C4-2B (cell line): ENCODE measurements around the gene KLHL2.

Source experiments
- H3K27ac ChIP-seq: fragments of 450-650 bp; 2 replicates; pipeline ENCODE4 v1.5.1; 2017
- ZFX ChIP-seq: fragments of 450-650 bp; IDR thresholded peaks from 2 replicates; pipeline ENCODE4 v1.6.1; 2017
- TF ChIP-seq, protein P1 (sequence below): fragments of 450-650 bp; conservative IDR thresholded peaks from 2 replicates; pipeline ENCODE4 v1.5.1; 2017; ENCODE audit warnings: mild to moderate bottlenecking

The KLHL2 gene

DNA sequence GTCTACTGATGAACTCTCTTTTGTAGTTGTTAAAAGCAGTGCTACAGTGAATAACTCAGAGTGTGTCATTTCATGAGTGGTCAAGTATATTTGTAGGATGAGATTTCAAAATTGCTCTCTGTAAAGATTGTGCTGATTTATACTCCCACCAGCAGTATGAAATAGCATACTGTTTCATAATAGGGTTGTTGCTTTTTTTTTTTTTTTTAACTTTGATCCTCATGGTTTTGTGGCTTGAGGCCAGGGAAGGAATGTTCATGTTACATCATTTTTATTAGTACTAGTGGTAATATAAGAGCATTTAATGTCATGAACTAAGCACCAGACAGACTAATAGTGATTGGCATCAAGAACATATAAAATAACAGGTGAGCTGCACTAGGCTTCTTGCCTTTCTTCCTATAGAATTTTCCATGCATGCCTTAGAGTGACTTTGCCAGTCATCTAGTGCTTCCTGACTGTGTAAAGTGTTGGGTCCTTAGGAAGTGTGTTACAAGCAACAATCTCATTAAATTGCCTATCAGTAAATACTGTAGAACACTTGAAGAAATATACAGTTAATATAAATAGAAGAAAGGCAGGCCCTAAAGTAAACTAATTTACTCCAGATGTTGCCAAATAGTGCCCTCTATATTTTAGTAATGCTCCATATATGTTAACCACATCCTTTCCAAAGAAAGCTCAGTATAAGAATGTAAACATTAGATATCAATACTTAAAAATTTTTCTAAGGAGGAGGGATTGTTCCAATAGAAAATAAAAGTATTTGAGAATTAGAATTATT, 81.5 kb downstream of the KLHL2 start:
- TF ChIP-seq ZFX, result no peak
- TF ChIP-seq, protein P1, sequence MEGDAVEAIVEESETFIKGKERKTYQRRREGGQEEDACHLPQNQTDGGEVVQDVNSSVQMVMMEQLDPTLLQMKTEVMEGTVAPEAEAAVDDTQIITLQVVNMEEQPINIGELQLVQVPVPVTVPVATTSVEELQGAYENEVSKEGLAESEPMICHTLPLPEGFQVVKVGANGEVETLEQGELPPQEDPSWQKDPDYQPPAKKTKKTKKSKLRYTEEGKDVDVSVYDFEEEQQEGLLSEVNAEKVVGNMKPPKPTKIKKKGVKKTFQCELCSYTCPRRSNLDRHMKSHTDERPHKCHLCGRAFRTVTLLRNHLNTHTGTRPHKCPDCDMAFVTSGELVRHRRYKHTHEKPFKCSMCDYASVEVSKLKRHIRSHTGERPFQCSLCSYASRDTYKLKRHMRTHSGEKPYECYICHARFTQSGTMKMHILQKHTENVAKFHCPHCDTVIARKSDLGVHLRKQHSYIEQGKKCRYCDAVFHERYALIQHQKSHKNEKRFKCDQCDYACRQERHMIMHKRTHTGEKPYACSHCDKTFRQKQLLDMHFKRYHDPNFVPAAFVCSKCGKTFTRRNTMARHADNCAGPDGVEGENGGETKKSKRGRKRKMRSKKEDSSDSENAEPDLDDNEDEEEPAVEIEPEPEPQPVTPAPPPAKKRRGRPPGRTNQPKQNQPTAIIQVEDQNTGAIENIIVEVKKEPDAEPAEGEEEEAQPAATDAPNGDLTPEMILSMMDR, result peak; percentile 12; the same call in 1 of the 2 replicates
- no peak overlapping the region for H3K27ac ChIP-seq

GRCh38 chr4:165289423-165289785, 82.0 kb downstream of the KLHL2 start:
- no peak overlapping the region for H3K27ac ChIP-seq
- TF ChIP-seq ZFX, result no peak
- TF ChIP-seq, protein P1, result no peak

- no peak for TF ChIP-seq ZFX
- TF ChIP-seq, protein P1, result no peak
- no peak overlapping the region for H3K27ac ChIP-seq
Measured at GRCh38 chr4:165293061-165293460, 85.7 kb downstream of the KLHL2 start.

- H3K27ac ChIP-seq, result no peak overlapping the region
- TF ChIP-seq ZFX, result no peak
- TF ChIP-seq, protein P1, result no peak
Measured at GRCh38 chr4:165293927-165294649, 86.7 kb downstream of the KLHL2 start.

- no peak for TF ChIP-seq ZFX
- TF ChIP-seq, protein P1, result no peak
- H3K27ac ChIP-seq, result no peak overlapping the region
Measured at GRCh38 chr4:165294907-165295306, 87.5 kb downstream of the KLHL2 start.

DNA sequence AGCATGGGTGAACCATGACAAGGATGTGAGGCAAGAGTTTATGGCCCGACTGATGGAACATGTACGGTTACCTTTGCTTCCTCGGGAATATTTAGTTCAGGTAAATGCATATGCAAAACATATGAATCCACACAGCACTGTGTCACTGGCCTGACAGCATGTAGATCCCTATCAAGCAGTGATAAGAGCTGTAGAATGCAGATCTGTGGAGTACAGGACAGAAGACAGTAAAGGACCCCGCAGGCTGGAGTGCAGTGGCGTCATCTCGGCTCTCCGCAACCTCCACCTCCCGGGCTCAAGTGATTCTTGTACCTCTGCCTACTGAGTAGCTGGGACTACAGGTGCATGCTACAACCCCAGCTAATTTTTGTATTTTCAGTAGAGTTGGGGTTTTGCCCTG, 90.3 kb downstream of the KLHL2 start:
- no peak overlapping the region for H3K27ac ChIP-seq
- TF ChIP-seq ZFX, result no peak
- TF ChIP-seq, protein P1, result no peak

DNA sequence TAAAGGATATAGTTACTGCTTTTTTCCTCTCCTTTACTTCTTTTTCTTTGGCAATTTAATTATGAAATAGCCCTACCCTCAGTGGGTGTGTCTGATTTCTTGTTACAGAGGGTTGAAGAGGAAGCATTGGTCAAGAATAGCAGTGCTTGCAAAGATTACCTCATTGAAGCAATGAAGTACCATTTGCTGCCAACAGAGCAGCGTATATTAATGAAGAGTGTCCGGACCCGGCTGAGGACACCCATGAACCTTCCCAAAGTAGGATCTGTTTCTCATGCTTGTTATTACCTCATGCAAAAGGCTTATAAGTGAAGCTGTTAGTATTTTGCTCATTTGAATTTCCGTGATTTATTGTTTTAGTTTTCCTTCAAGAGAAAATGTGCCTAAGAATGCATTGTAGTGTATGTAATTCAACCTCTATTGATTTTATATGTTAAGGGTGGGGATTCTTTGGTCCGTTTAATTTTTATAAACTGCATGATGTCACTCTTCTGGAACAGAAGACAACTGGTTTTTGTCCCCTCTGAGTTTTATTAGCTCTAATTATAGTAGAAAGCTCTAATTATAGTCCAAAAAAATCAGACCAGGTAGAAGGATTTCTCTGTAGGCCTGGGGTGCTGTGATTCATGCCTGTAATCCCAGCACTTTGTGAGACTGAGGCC, 92.2 kb downstream of the KLHL2 start:
- H3K27ac ChIP-seq, result no peak overlapping the region
- no peak for TF ChIP-seq ZFX
- TF ChIP-seq, protein P1, result no peak
